K562 (cell line): ENCODE measurements around the gene KIF3A. TPM values are rescaled to one million over a fixed set of nuclear protein-coding genes. Genes with fewer than 3 reads are reported as not detected.

Experiments used
- ARID1B ChIP-seq: fragments of 450-650 bp; IDR thresholded peaks from 2 replicates; pipeline ENCODE4 v1.6.1; 2016; ENCODE audit warnings: antibody characterized with exemption, mild to moderate bottlenecking, inconsistent platforms
- ATF3 ChIP-seq, 2 experiments: fragments of 450-650 bp in 1 of 2; sonication (generic) in 1 of 2; formaldehyde crosslinking in 1 of 2; IDR thresholded peaks in 1 of 2; conservative IDR thresholded peaks in 1 of 2; 2 replicates each; pipeline versions ENCODE4 v1.6.1 to v1.8.1; 2016 to 2023; ENCODE audit warnings: mild to moderate bottlenecking in 2 of 2, moderate library complexity in 2 of 2, inconsistent platforms in 1 of 2, missing genetic modification reagents in 1 of 2
- BRD4 ChIP-seq: fragments of 200-600 bp; sonication (generic); IDR thresholded peaks from 2 replicates; pipeline ENCODE4 v1.6.1; 2017; ENCODE audit warnings: inconsistent platforms
- C11orf30 ChIP-seq: fragments of 450-650 bp; IDR thresholded peaks from 2 replicates; pipeline ENCODE4 v1.6.1; 2016; ENCODE audit warnings: low read depth, mild to moderate bottlenecking
- CCNT2 ChIP-seq: IDR thresholded peaks from 2 replicates; pipeline ENCODE4 v1.6.1; 2011; ENCODE audit warnings: borderline replicate concordance, low read depth, mild to moderate bottlenecking, moderate library complexity, mixed read lengths, low read length; ENCODE audit not compliant: insufficient read length; ENCODE audit errors: extremely low read depth
- CGGBP1 ChIP-seq: fragments of 250-450 bp; sonication (Bioruptor Pico); IDR thresholded peaks from 2 replicates; pipeline ENCODE4 v1.9.0; 2021; ENCODE audit warnings: mild to moderate bottlenecking
- FOSL1 ChIP-seq: fragments of 200-800 bp; sonication (Bioruptor generic); conservative IDR thresholded peaks from 2 replicates; pipeline ENCODE4 v1.6.1; 2016; ENCODE audit warnings: missing genetic modification characterization, missing compliant biosample characterization
- GATA2 ChIP-seq: sonication (generic); formaldehyde crosslinking; IDR thresholded peaks from 2 replicates; pipeline ENCODE4 v1.4.0; 2020; ENCODE audit warnings: mild to moderate bottlenecking, missing genetic modification reagents
- GTF2E2 ChIP-seq: fragments of 200-800 bp; sonication (Bioruptor generic); IDR thresholded peaks from 2 replicates; pipeline ENCODE4 v1.6.1; 2016; ENCODE audit warnings: missing genetic modification characterization, missing compliant biosample characterization
- HDAC2 ChIP-seq: fragments of 450-650 bp; IDR thresholded peaks from 2 replicates; pipeline ENCODE4 v1.6.1; 2016; ENCODE audit warnings: mild to moderate bottlenecking
- JUN ChIP-seq, 2 experiments: sonication (generic) in 1 of 2; formaldehyde crosslinking in 1 of 2; IDR thresholded peaks; 2 replicates each; pipeline versions ENCODE4 v1.6.1 to v1.8.0; 2012 to 2022; ENCODE audit warnings: borderline replicate concordance in 2 of 2, mild to moderate bottlenecking in 2 of 2, improper control_type of control experiment in 1 of 2, low read depth in 1 of 2, low read length in 1 of 2, missing genetic modification reagents in 1 of 2
- KAT8 ChIP-seq: fragments of 450-650 bp; IDR thresholded peaks from 2 replicates; pipeline ENCODE4 v1.6.1; 2016; ENCODE audit warnings: low read depth, mild to moderate bottlenecking
- MYC ChIP-seq, 2 experiments: fragments of 250-450 bp in 1 of 2; sonication (Bioruptor Pico) in 1 of 2; IDR thresholded peaks; 2 replicates each; pipeline versions ENCODE4 v1.5.1 to v1.6.1; 2012 to 2021; ENCODE audit warnings: low read depth in 2 of 2, borderline replicate concordance in 1 of 2, improper control_type of control experiment in 1 of 2, low read length in 1 of 2, mild to moderate bottlenecking in 1 of 2, moderate library complexity in 1 of 2
- PHTF2 ChIP-seq: fragments of 250-450 bp; sonication (Bioruptor Pico); IDR thresholded peaks from 2 replicates; pipeline ENCODE4 v1.5.0; 2021; ENCODE audit warnings: mild to moderate bottlenecking
- RCOR1 ChIP-seq, 2 experiments: IDR thresholded peaks; 2 replicates each; pipeline ENCODE4 v1.6.1; 2012; ENCODE audit warnings: low read depth in 2 of 2, low read length in 2 of 2, borderline replicate concordance in 1 of 2, improper control_type of control experiment in 1 of 2
- RHOXF2B ChIP-seq: fragments of 250-450 bp; sonication (Bioruptor Pico); conservative IDR thresholded peaks from 2 replicates; pipeline ENCODE4 v1.5.1; 2021
- TAF9B ChIP-seq: fragments of 450-650 bp; IDR thresholded peaks from 2 replicates; pipeline ENCODE4 v1.6.1; 2018; ENCODE audit warnings: mild to moderate bottlenecking; ENCODE audit not compliant: partially characterized antibody
- TSHZ1 ChIP-seq: fragments of 250-450 bp; sonication (Bioruptor Pico); IDR thresholded peaks from 2 replicates; pipeline ENCODE4 v1.4.0; 2020; ENCODE audit warnings: mild to moderate bottlenecking, moderate library complexity
- ZBTB43 ChIP-seq: sonication (generic); formaldehyde crosslinking; IDR thresholded peaks from 2 replicates; pipeline ENCODE4 v1.8.0; 2023; ENCODE audit warnings: mild to moderate bottlenecking, missing genetic modification reagents
- ZNF134 ChIP-seq: fragments of 250-450 bp; sonication (Bioruptor Pico); conservative IDR thresholded peaks from 2 replicates; pipeline ENCODE4 v1.4.0; 2020
- ZNF239 ChIP-seq: fragments of 250-450 bp; sonication (Bioruptor Pico); IDR thresholded peaks from 2 replicates; pipeline ENCODE4 v1.4.0; 2020; ENCODE audit warnings: mild to moderate bottlenecking
- ZNF311 ChIP-seq: fragments of 250-450 bp; sonication (Bioruptor Pico); IDR thresholded peaks from 2 replicates; pipeline ENCODE4 v1.4.0; 2020; ENCODE audit warnings: mild to moderate bottlenecking, moderate library complexity
- ZNF589 ChIP-seq: fragments of 200-800 bp; sonication (Bioruptor generic); IDR thresholded peaks from 2 replicates; pipeline ENCODE4 v1.6.1; 2016; ENCODE audit warnings: low read depth, missing genetic modification characterization, missing compliant biosample characterization
- polyA plus RNA-seq, 8 experiments: library from polyadenylated mRNA; depleted of rRNA in 4 of 8; stranded (reverse) in 5 of 8; unstranded in 3 of 8; fragments of >200 nt; fragmentation: Nextera tagmentation in 2 of 8; fragmentation: Illumina TruSeq in 1 of 8; extraction: Ambion mirVana in 2 of 8; extraction: Trizol in 1 of 8; gene quantifications; 2 replicates each; pipeline versions ENCODE4 v1.2.1 to v1.2.3, GENCODE V29; 2011 to 2014; ENCODE audit warnings: inconsistent platforms in 1 of 8, missing spikeins in 1 of 8
- total RNA-seq, 7 experiments: library from RNA; depleted of rRNA in 6 of 7; stranded (reverse); fragments of >200 nt in 6 of 7; fragmentation: Illumina TruSeq in 2 of 7; extraction: Trizol in 2 of 7; gene quantifications; 2 replicates each; pipeline versions ENCODE4 v1.2.1 to v1.2.3, GENCODE V29; 2011 to 2021; ENCODE audit warnings: low replicate concordance in 1 of 7

KIF3A gene
- total and polyA plus RNA-seq, 9 of the 15 experiments (the other 6 are each of a cell fraction or from before 2014, with no cell fraction given) = 1.5 to 7.8 (median 6.0) TPM

- 0 out of 2 replicates have a peak, but pooled peaks have one; percentile 30 for TF ChIP-seq MYC (IDR thresholded peaks at IDR 0.05; ENCODE audit: low read depth, low read length)
- no peak for TF ChIP-seq MYC (CRISPR knock-in tag; IDR thresholded peaks at IDR 0.05; ENCODE audit: borderline replicate concordance, low read depth)
- no peak for TF ChIP-seq ZNF239
- TF ChIP-seq TAF9B = no peak
- TF ChIP-seq ZNF589 (CRISPR knock-in tag) = 0 out of 2 replicates have a peak, but pooled peaks have one; percentile 32
- no peak for TF ChIP-seq BRD4
- no peak for TF ChIP-seq KAT8
- TF ChIP-seq RCOR1 (IDR thresholded peaks at IDR 0.05; ENCODE audit: borderline replicate concordance in 1 of 2, low read depth in 2 of 2, low read length in 2 of 2) = peak in 1 of 2 experiments; percentile 29; a peak in 1 of 4 replicates
- TF ChIP-seq ZBTB43 (CRISPR knock-in tag) = no peak
- TF ChIP-seq CGGBP1 (CRISPR knock-in tag) = no peak
- TF ChIP-seq CCNT2 = no peak
- TF ChIP-seq C11orf30 = no peak
- no peak for TF ChIP-seq ZNF134 (CRISPR knock-in tag)
- 0 out of 2 replicates have a peak, but pooled peaks have one; percentile 28 for TF ChIP-seq ZNF311 (CRISPR knock-in tag)
- TF ChIP-seq GATA2 (CRISPR knock-in tag) = no peak
- no peak for TF ChIP-seq GTF2E2
- TF ChIP-seq HDAC2 = no peak
- TF ChIP-seq JUN (IDR thresholded peaks at IDR 0.05; ENCODE audit: borderline replicate concordance, low read depth, low read length) = peak; percentile 54; the same call in 1 of the 2 replicates
- TF ChIP-seq JUN (CRISPR knock-in tag; IDR thresholded peaks at IDR 0.05; ENCODE audit: borderline replicate concordance) = no peak
- peak; percentile 66; the same call in 1 of the 2 replicates for TF ChIP-seq ATF3 (IDR thresholded peaks at IDR 0.05)
- TF ChIP-seq ATF3 (CRISPR knock-in tag; conservative IDR thresholded peaks at IDR 0.05) = no peak
- 0 out of 2 replicates have a peak, but pooled peaks have one; percentile 19 for TF ChIP-seq ARID1B
- no peak for TF ChIP-seq TSHZ1 (CRISPR knock-in tag)
- no peak for TF ChIP-seq PHTF2 (CRISPR knock-in tag)
- no peak for TF ChIP-seq RHOXF2B (CRISPR knock-in tag)
- TF ChIP-seq FOSL1 (tag) = peak; percentile 84
These were observed 44.8 kb upstream of the KIF3A start (continued) for GRCh38 chr5:132782101-132782500.
